HUDEP-2 (cell line): ENCODE results near the gene NCOA1.

Source experiments
- DNase-seq, 76 experiments: peaks; one replicate each; lab custom pipeline; 2025; ENCODE audit not compliant: unreplicated experiment in 76 of 76; lab: John Stamatoyannopoulos, UW

The NCOA1 gene

DNA sequence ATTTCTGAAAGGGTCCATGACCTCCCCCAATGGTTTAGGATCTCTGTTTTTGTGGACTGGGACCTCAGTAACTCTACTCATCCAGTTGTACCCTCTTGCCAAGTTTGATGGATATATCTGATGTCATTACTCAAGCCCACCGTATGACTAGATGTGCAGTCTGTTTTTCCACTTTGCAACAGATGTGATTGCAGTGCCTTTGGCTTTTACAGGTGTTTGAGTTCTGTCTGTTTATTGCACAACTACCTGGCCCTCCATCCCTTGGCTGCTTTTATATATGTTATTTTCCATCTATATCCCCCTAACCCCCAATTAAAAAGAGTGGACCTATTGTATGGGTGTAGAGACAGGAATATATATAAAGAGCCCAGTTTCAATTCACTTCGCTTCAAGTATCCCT lies 10.8 kb downstream of the NCOA1 start:
- DNase-seq, result no peak

DNA sequence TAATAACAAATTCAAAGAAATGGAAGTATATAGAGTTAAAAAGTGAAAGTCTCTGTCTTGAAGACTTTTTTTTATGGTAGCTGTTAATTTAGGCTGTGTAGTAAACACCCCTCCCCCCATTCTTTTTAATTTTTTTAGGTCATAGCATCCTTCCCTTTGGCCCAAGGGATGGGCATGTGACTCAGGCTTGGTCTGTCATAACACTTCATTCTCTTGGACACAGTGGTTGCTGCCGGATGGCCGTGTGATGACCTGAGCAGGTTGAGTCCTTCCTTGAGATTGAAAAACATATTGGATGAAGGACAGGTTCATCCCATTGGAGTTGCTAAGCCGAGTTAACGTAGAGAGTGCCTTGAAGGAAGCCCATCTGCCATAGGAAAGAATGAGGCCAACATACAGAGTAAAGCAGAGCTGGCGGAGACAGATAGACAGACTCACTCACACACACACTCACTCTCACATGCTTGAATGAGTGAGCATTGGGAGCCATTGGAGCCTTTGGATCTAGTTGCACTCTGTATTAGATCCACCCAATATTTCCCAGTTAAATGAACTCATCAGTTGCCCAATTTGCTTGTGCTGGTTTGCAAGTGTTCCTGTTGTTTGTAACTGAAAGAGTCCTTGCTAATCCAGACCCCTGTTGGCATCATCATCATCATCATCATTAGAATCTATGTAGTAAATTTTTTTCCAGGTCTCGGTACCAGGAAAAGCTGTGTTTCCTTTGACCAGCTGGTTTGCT lies 14.7 kb downstream of the NCOA1 start:
- no peak for DNase-seq

DNA sequence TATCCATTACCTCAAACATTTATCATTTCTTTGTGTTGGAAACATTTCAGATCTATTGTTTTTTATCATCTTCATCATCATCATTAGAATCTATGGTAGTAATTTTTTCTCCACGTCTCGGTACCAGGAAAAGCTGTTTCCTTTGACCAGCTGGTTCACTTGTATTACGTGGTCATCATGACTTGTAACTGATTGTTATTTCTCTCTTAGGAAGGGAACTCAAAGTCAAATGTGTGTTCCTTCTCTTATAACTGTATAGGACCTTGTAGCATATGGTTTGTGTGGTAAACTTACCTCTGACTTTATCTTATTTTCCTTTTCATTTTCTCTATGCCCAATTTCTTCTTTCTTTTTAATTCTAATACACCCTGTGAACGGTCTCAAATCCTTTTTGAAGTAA lies 16.5 kb downstream of the NCOA1 start:
- no peak for DNase-seq

DNA sequence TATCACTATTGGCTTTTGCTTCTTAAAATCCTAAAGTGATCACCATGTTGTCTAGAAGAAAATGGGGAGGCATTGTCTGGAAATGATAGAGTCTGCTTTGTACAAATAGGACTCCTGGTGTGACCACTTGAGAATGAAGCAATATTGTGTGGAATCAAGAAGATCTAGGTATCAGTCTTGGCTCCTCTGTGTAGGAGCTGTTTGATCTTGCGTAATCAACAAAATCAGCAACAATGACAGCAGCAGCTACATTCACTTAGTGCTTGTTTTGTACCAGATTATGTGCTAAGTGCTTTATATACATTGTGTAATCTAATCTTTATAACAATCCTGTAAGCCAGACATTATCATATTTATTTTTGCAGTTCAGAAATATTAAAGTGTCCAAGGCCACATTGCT lies 17.8 kb downstream of the NCOA1 start:
- peak in 1 of 76 experiments; percentile 15 for DNase-seq

DNA sequence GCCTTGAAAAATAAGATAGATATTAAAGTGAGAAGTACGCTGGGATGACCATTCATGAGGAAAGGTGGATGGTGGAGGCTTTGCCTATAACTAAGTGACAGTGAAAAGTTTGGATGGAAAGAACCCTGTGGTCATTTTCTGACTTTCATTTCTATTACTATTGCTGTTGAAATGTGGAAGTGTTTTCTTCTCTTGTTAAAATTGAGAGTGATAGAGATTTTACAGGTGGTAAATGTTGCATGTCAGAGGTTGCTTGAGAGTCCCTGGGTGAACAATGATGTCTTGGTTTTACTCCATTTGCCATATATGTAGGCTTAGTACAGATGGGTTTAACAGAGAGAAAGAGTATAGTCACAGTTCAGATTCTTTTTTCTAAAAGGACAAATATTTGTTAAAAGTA lies 18.4 kb downstream of the NCOA1 start:
- no peak for DNase-seq

DNA sequence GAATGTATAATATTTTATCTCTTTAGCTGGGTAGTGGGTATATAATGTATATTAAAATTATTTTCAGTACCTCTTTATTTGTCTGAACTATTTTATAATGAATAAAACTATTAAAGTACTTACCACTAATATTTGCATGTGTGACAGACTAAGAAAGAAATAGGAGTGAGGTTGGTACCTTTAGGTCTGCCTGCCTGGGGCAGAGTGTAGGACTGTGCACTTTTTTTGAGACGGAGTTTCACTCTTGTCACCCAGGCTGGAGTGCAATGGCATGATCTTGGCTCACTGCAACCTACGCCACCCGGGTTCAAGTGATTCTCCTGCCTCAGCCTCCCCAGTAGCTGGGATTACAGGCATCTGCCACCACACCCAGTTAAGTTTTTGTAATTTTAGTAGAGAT lies 18.8 kb downstream of the NCOA1 start:
- DNase-seq, result no peak

DNA sequence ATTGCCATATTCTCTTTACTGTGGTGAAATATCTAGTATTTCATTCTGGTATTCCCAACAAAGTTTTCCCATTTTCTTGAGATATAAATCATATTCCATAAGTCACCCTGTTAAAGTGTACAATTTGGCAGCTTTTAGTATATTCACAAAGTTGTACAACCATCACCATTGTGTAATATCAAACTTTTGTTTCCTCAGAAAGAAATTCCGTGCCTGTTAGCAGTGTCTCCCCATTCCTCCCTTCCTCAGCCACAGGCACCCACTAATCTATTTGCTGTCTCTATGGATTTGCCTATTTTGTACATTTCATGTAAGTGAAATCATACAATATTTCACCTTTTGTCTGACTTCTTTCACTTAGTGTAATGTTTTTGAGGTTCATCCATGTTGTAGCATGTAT lies 19.7 kb downstream of the NCOA1 start:
- no peak for DNase-seq

DNA sequence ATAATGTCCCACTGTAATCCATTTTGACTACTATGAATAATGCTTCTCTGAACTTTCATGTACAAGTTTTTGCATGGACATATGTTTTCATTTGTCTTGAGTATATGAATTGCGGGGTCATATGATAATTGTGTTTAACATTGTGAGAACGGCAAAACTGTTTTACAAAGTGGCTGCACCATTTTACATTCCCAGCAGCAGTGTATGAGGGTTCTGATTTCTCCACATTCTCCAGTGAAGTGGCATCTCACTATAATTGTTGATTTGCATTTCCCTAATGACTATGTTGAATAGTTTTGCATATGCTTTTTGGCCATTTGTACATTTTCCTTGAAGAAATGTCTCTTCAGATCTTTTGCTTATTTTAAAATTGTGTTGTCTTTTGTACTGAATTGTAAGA lies 20.1 kb downstream of the NCOA1 start:
- no peak for DNase-seq

DNA sequence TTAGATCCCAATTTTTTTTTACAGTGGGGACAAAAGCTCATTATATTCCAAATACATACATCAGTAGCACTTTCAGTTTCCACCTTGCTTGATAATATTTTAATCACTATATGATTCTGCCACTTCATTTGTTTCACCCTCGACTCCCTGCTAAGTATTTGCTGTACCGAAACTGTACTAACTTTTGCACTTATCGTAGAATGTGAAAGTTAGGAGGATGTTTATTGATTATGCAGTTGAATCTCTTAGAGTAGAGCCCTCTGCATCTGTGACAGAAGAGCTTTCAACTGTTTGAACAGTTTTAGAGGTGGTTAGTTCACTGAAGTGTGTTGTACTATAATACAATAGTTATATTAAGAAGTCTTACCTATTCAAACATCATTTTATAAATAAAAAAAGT lies 20.8 kb downstream of the NCOA1 start:
- DNase-seq, result no peak

DNA sequence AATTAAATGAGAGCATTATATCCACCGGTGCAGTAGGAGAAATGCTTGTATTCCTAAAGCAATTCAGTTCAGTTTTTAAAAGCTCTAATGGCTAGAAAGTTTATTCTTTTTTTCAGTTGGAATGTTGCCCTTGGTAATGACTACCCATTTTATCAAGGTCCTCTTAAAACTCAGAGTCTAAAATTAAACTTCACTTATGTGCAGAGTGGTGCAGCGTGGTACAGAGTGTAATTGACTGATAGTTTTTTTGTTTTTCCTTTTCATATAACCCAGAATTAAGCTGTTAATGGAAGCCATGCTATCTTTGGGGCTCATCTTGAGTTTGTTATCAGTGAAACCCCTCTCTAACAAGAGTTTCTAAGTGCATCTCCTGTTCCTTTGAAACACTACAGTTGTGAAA lies 21.4 kb downstream of the NCOA1 start:
- DNase-seq, result no peak

DNA sequence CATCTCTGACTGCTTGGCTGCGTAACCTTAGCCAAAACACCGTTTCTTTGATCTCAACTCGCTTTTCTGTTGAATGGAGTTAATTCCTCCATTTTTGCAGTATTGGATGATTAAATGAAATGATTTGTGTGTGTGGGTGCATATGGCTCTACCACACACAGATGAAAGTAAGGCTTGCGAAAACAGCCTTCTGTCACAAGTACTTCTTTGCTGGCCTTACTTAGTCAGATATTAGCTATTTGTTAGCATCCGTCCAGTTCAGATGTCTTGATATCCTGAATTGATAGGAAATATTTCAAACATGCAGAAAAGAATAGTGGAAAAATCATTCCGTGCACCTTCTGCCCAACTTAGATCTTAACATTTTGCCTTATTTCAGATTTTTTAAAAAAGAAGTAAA lies 21.8 kb downstream of the NCOA1 start:
- no peak for DNase-seq

DNA sequence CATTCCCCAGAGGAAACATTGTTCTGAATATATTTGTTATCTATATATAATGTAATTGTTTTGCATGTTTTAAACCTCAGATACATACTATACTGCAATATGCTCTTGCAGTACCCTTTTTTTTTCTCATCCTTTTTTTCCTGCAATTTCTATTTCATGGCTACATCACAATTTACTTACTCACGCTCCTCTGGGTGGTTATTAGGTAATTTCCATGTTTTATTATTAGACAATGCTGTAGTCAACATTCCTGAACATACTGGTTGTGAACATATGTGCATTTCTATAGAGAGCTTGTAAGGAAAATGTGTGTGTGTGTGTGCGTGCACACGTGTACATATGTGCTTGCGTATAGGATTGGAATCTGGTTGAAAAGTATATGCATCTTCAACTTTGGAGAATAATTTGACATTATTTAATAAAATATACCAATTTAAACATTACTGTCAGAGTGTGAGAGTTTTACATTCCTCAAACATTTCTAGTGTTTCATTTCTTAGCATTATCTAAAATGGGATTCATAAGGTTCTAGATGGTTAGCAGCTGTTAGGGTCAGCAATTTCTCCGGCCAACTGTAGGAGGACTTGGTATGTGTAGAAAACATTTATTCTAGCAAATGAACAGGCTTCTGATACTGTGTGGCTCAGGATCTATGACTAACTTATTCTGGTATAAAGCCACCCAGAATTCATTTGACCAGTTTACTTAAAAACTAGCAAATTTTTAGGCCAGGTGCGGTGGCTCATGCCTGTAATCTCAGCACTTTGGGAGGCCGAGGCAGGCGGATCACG lies 22.4 kb downstream of the NCOA1 start:
- no peak for DNase-seq

DNA sequence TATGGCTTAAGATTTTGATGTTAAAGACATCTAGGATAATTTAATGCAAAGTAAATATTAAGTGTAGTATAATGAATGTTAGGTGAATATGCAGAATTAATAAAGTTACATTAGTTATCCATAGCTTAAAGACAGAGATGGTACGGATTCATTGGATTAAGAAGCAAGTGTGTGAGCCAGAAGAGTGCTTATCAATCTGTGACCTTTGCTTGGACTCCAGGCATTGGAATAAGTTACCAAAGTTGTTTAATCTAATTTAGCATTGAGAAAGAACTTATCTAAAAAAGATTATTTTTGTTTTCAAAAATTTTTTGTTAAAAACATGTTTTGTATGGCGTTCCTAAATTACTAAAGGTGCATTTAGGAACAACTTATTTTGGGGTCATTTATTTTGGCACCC lies 23.8 kb downstream of the NCOA1 start:
- no peak for DNase-seq

DNA sequence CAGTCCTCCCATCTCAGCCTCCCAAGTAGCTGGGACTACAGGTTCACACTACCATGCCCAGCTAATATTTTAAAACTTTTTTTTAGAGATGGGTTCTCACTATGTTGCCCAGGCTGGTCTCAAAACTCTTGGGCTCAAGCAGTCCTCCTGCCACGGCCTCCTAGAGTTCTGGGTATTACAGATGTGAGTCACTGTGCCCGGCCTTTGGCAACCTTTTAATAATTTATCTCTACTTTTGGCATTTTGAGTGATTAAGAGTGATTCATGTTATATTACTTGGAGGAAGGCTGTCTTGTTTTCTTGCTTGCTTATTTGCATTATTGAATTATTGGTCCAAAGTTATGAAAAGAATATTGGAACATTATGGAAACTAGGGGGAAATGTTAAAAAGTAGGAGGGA lies 24.3 kb downstream of the NCOA1 start:
- peak in 1 of 76 experiments; percentile 9 for DNase-seq

DNA sequence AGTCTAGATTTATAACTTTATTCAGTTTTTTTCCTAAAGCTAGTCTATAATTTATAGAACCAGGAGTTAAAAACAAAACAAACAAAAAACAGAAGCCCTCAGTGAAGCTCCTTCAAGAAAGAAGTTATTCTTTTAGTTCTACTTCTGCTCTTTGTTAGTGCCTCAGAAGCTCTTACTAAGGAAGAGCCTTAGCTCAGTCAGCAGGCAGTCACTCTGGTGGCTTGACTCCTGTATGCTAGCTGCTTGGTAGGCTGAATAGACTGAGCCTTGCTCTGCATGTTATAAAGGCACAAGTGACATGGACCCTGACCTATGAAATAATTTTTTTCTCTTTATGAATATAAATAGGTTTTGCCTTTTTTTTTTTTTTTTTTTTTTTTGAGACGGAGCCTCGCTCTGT lies 24.8 kb downstream of the NCOA1 start:
- peak in 1 of 76 experiments; percentile 18 for DNase-seq

DNA sequence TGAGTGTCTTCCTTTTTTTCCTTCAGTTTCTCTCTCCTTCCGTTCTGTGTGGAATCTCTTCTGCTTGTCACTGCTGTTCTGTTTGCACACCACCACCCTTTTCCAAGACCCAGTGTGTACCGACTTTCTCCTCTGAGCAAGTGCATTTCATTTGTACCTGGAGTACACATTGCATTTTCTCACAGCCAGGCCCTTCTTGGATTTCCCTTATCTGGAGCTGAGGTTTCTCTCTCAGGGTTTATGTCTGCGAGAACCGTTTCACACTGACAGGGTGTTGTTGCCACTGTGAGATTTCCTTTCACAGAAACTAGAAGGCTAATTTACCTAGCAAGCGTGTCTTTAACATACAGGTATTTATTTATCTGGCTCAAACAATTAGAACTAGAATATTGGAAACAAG lies 26.2 kb downstream of the NCOA1 start:
- peak in 4 of 76 experiments; percentile 7 to 22 (median 20) for DNase-seq

DNA sequence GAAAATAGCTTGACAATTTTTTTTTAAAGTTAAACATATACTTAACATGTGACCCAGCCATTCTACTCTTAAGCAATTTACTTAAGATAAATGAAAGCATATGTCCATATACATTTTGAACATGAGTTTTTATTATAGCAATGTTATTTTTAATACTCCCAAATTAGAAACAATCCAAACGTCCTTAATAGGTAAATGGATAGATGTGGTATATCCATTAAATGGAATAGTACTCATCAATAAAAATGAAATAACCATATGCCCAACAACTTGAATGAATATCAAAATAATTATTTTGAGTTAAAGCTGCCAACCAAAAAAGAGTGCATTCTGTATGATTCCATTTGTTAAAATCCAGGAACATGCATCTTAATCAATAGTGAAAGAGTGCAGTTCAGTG lies 29.1 kb downstream of the NCOA1 start:
- DNase-seq, result no peak

DNA sequence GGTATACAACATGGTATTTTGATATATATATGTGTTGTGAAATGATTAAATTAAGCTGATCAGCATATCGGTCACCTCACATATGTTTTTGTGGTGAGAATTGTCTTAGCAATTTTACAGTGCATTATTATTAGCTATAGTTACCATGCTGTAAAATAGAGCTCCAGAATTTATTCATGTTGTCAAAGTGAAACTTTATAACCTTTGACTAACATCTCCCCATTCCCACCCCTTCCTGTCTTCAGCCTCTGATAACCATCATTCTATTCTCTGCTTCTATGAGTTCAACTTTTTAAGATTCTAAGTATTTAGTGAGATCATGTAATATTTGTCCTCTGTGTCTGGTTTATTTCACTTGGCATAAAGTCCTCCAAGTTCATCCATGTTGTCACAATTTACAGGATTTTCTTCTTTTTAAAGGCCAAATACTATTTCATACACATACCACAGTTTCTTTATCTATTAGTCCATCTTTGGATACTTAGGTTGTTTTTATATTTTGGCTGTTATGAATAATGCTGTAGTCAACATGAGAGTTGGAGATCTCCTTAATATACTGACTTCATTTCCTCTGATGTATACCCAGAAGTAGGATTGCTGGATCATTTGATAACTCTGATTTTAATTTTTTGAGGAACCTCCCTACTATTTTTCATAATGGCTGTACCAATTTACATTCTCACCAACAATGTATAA lies 30.3 kb downstream of the NCOA1 start:
- no peak for DNase-seq

DNA sequence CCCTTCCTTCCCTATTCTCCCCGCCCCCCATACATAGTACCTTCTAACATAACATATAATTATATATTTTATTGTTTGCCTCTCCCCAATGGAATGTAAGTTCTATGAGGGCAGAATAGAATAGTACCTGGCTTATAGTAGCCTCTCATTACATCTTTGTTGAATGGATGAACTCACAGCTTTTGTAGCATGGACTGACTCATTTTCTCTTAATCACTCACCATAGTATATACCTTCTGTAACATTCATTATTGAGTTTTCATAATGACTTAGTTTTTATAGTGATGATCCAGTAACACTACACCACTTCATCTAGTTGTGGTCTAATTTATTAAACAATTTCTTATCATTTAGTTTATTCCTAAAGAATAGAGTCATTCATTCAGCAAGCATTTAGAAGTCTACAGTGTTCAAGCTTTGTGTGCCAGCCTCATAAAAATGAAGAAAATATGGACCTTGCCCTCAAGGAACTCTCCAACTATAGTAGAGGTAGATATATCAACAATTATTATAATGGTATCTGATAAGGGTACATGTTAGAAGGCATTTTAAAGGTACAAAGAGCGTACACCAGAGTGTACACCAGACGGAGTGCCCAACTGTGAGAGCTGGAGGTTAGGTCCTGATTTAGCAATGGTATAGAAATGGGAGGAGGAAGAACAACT lies 31.1 kb downstream of the NCOA1 start:
- DNase-seq, result no peak

DNA sequence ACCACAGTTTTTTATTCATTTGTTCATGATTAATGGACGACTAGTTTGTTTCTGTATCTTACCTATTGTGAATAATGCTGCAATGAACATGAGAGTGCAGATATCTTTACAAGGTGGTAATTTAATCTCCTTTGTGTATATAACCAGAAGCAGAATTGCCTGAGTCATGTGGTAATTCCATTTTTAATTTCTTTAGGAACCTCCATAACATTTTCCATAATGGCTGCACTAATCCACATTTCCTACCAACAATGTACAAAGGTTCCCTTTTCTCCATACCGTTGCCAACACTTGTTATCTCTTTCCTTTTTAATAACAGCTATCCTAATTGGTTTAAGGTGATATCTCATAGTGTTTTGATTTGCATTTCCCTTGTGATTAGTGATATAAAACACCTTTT lies 36.5 kb downstream of the NCOA1 start:
- DNase-seq, result no peak

DNA sequence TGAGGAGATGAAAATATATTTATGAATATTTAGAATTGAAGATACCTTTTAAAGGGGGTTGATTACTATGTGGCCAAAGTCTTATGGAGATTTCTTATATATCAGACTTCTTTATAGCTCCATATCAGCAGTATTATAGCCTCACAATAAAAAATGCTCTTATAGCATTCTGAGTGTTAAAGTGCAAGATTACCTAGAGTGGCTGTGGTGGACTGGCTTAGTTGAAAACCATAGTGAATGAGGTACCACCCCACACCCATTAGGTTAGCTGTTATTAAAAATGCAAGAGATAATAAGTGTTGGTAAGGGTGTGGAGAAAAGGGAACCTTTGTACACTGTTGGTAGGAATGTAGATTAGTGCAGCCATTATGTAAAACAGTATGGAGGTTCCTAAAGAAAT lies 39.7 kb downstream of the NCOA1 start:
- DNase-seq, result no peak
